Measurements from ENCODE around the gene SYNPO. TPM values are rescaled to one million over a fixed set of nuclear protein-coding genes. Genes with fewer than 3 reads are reported as not detected.

The SYNPO gene
- polyA plus RNA-seq, 1 of the 3 experiments (the other 2 are of a cell fraction) = 5.1 TPM

DNA sequence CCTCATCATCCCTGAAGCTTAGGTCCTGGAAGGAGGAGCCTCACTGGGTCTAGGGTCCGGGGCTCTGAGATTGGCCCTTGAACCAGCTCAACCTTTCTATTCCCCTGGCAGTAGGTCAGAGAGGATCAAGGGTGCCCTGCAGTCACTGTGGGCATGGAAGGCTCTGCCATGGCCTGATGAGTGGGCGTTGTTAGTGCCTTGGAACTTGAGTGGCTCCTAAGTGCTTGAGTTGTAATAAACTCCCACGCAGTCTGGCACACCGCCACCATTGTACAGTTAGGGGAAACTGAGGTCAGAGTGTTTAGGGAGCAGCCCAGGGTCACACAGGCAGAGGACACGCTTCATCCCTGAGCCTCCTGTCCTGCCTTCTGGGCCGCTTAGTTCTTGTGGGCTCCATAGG is 10.4 kb upstream of the SYNPO start:
- H3K4me1 ChIP-seq (ENCODE audit: control insufficient read depth in 1 of 2, insufficient read depth in 2 of 2, low read depth in 1 of 2, low read length in 1 of 2) = peaks cover 0 to 50% of the 10 kb centered on the region in 2 experiments; a peak in 1 of 4 replicates
- no peak overlapping the region for H3K4me2 ChIP-seq
- H3F3A ChIP-seq (replicated peaks; ENCODE audit: insufficient read depth) = peaks cover 6% of the 10 kb centered on the region
- no peaks in the 10 kb centered on the region for H4K20me1 ChIP-seq (ENCODE audit: insufficient read depth)
- H3K27me3 ChIP-seq (ENCODE audit: insufficient read depth) = no peaks in the 10 kb centered on the region
- H3K4me3 ChIP-seq (ENCODE audit: low read depth in 2 of 2, low read length in 1 of 2) = no peak overlapping the region
- no peaks in the 10 kb centered on the region for H3K9me3 ChIP-seq
- no peak overlapping the region for H2AFZ ChIP-seq (ENCODE audit: low read depth)
- no peak for DNase-seq
- TF ChIP-seq, protein P1, sequence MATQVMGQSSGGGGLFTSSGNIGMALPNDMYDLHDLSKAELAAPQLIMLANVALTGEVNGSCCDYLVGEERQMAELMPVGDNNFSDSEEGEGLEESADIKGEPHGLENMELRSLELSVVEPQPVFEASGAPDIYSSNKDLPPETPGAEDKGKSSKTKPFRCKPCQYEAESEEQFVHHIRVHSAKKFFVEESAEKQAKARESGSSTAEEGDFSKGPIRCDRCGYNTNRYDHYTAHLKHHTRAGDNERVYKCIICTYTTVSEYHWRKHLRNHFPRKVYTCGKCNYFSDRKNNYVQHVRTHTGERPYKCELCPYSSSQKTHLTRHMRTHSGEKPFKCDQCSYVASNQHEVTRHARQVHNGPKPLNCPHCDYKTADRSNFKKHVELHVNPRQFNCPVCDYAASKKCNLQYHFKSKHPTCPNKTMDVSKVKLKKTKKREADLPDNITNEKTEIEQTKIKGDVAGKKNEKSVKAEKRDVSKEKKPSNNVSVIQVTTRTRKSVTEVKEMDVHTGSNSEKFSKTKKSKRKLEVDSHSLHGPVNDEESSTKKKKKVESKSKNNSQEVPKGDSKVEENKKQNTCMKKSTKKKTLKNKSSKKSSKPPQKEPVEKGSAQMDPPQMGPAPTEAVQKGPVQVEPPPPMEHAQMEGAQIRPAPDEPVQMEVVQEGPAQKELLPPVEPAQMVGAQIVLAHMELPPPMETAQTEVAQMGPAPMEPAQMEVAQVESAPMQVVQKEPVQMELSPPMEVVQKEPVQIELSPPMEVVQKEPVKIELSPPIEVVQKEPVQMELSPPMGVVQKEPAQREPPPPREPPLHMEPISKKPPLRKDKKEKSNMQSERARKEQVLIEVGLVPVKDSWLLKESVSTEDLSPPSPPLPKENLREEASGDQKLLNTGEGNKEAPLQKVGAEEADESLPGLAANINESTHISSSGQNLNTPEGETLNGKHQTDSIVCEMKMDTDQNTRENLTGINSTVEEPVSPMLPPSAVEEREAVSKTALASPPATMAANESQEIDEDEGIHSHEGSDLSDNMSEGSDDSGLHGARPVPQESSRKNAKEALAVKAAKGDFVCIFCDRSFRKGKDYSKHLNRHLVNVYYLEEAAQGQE (IDR thresholded peaks at IDR 0.05; ENCODE audit: low read depth, low read length) = no peak
- TF ChIP-seq TCF12 (IDR thresholded peaks at IDR 0.05) (no peak), FOSL2 (IDR thresholded peaks at IDR 0.05; ENCODE audit: borderline replicate concordance, low read depth) (no peak), YY1 (IDR thresholded peaks at IDR 0.05; ENCODE audit: low read depth) (no peak), SIN3A (IDR thresholded peaks at IDR 0.05; ENCODE audit: borderline replicate concordance, low read depth, low read length) (no peak), JUND (IDR thresholded peaks at IDR 0.05) (no peak), ELF1 (IDR thresholded peaks at IDR 0.05) (no peak), MAX (IDR thresholded peaks at IDR 0.05; ENCODE audit: low read depth) (no peak), GABPA (IDR thresholded peaks at IDR 0.05; ENCODE audit: low read depth) (no peak), EP300 (IDR thresholded peaks at IDR 0.05; ENCODE audit: borderline replicate concordance in 1 of 2, low read depth in 1 of 2, low read length in 1 of 2) (no peak)
- TF ChIP-seq, protein P2, sequence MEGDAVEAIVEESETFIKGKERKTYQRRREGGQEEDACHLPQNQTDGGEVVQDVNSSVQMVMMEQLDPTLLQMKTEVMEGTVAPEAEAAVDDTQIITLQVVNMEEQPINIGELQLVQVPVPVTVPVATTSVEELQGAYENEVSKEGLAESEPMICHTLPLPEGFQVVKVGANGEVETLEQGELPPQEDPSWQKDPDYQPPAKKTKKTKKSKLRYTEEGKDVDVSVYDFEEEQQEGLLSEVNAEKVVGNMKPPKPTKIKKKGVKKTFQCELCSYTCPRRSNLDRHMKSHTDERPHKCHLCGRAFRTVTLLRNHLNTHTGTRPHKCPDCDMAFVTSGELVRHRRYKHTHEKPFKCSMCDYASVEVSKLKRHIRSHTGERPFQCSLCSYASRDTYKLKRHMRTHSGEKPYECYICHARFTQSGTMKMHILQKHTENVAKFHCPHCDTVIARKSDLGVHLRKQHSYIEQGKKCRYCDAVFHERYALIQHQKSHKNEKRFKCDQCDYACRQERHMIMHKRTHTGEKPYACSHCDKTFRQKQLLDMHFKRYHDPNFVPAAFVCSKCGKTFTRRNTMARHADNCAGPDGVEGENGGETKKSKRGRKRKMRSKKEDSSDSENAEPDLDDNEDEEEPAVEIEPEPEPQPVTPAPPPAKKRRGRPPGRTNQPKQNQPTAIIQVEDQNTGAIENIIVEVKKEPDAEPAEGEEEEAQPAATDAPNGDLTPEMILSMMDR (IDR thresholded peaks at IDR 0.05) = no peak
- no peaks in the 10 kb centered on the region for H3K36me3 ChIP-seq (replicated peaks in 1 of 2; ENCODE audit: control insufficient read depth in 1 of 2, insufficient read depth in 2 of 2, low read length in 1 of 2)
- CTCF ChIA-PET = interaction anchor here (1.1 kb wide), 1 partner anchor 69 kb away, joined by 5 read pairs; no protein-coding TSS in a partner anchor
- H3K9ac ChIP-seq = no peak overlapping the region
- 89% methylated on average over 2 of the region's 6 CpGs for WGBS (ENCODE audit: low lambda C conversion rate)
- H3K79me2 ChIP-seq (ENCODE audit: insufficient read depth) = no peaks in the 10 kb centered on the region
- POLR2A ChIA-PET = no interaction called here
- no peak overlapping the region; a peak in 1 of 4 replicates for H3K27ac ChIP-seq (ENCODE audit: low read depth in 2 of 2, low read length in 1 of 2)
- H3K9me2 ChIP-seq = no peaks in the 10 kb centered on the region

Measured in SK-N-SH (cell line).